Small intestine (tissue), 7 donors: ENCODE results near the gene BRAT1. TPM values are rescaled to one million over a fixed set of nuclear protein-coding genes. Genes with fewer than 3 reads are reported as not detected.
"Not testable (repeated sequence)": the region's sequence is repeated elsewhere in the genome, so short reads cannot be mapped to it uniquely, and the experiment has no call there.

Experiments
- DNase-seq, 2 donors: peaks; one replicate each; pipeline versions ENCODE4 v3.0.0 to v3.0.0-alpha.2; 2013
- FAIRE-seq: peaks from 2 replicates; lab custom pipeline; 2012; peaks lifted over from hg19 to GRCh38; lab: Jason Lieb, UNC
- H3K27ac ChIP-seq, 3 donors: one replicate each; pipeline ENCODE4 v1.5.1; 2013; ENCODE audit warnings: low read length in 2 of 3, mild to moderate bottlenecking in 2 of 3, control low read depth in 1 of 3, inconsistent platforms in 1 of 3, low read depth in 1 of 3, moderate library complexity in 1 of 3
- H3K27me3 ChIP-seq, 3 donors: one replicate each; pipeline ENCODE4 v1.6.1; 2013; ENCODE audit warnings: low read length in 3 of 3, inconsistent platforms in 1 of 3; ENCODE audit not compliant: control insufficient read depth in 3 of 3, insufficient read depth in 3 of 3
- H3K36me3 ChIP-seq, 3 donors: one replicate each; pipeline ENCODE4 v1.6.1; 2013; ENCODE audit warnings: low read length in 3 of 3, inconsistent platforms in 1 of 3, low read depth in 1 of 3, mild to moderate bottlenecking in 1 of 3, moderate library complexity in 1 of 3; ENCODE audit not compliant: control insufficient read depth in 3 of 3, insufficient read depth in 2 of 3
- H3K4me1 ChIP-seq, 3 donors: one replicate each; pipeline ENCODE4 v1.6.1; 2013; ENCODE audit warnings: low read length in 2 of 3, inconsistent platforms in 1 of 3, low read depth in 1 of 3, mild to moderate bottlenecking in 1 of 3, moderate library complexity in 1 of 3; ENCODE audit not compliant: control insufficient read depth in 3 of 3, insufficient read depth in 2 of 3
- H3K4me3 ChIP-seq, 3 donors: one replicate each; pipeline ENCODE4 v1.5.1; 2013; ENCODE audit warnings: low read length in 3 of 3, control low read depth in 1 of 3, inconsistent platforms in 1 of 3, low read depth in 1 of 3, mild to moderate bottlenecking in 1 of 3, moderate library complexity in 1 of 3
- H3K9me3 ChIP-seq, 2 donors: one replicate each; pipeline ENCODE4 v1.6.1; 2013; ENCODE audit warnings: low read depth in 1 of 2, low read length in 1 of 2; ENCODE audit not compliant: control insufficient read depth in 2 of 2, insufficient read depth in 1 of 2
- WGBS, 3 donors: extraction: QIAGEN DNeasy Blood & Tissue Kit; methylation state at CpG; one replicate each; pipeline ENCODE4 v1.1.7; 2013; 5-methylcytosine and 5-hydroxymethylcytosine counted together
- polyA plus RNA-seq, 4 donors: library from polyadenylated mRNA; stranded (reverse) in 3 of 4; unstranded in 1 of 4; fragments of 200-250 nt in 3 of 4; fragments of 120-200 nt in 1 of 4; gene quantifications; one replicate each; pipeline versions ENCODE4 v1.2.1 to v1.2.3, GENCODE V29; 2013
- donor health status: healthy with polysubstance abuse.
- donor health status: control.
- donor health status: control.
- donor health status: Bipolar disorder and iron deficiency.
- donor health status: healthy.

Gene BRAT1
- polyA plus RNA-seq, 4 donors: 25.1 to 40.3 (median 28.2) TPM

GRCh38 chr7:2570021-2570420 lies 14.7 kb upstream of the BRAT1 start:
- no peak overlapping the region for H3K4me3 ChIP-seq
- no peak for FAIRE-seq
- no peaks in the 10 kb centered on the region for H3K9me3 ChIP-seq
- H3K27ac ChIP-seq: no peak overlapping the region
- peaks cover 0 to 34% (median 2%) of the 10 kb centered on the region in 3 donors for H3K4me1 ChIP-seq
- H3K36me3 ChIP-seq: peaks cover 0 to 59% (median 6%) of the 10 kb centered on the region in 3 donors
- WGBS, 3 donors: 83 to 93% (median 89%) methylated on average over 16 of the region's 16 CpGs
- no peaks in the 10 kb centered on the region for H3K27me3 ChIP-seq
- no peak for DNase-seq

- WGBS, 3 donors: 96 to 99% (median 97%) methylated on average over 14 of the region's 14 CpGs
- Histone ChIP-seq H3K27me3 (no peaks in the 10 kb centered on the region), H3K4me3 (no peak overlapping the region), H3K4me1 (peaks cover 0 to 38% (median 2%) of the 10 kb centered on the region in 3 donors), H3K9me3 (no peaks in the 10 kb centered on the region), H3K36me3 (peaks cover 0 to 57% (median 2%) of the 10 kb centered on the region in 3 donors), H3K27ac (no peak overlapping the region)
- DNase-seq (no peak), FAIRE-seq (no peak)
These were observed 14.1 kb upstream of the BRAT1 start for GRCh38 chr7:2569421-2569820.

DNA sequence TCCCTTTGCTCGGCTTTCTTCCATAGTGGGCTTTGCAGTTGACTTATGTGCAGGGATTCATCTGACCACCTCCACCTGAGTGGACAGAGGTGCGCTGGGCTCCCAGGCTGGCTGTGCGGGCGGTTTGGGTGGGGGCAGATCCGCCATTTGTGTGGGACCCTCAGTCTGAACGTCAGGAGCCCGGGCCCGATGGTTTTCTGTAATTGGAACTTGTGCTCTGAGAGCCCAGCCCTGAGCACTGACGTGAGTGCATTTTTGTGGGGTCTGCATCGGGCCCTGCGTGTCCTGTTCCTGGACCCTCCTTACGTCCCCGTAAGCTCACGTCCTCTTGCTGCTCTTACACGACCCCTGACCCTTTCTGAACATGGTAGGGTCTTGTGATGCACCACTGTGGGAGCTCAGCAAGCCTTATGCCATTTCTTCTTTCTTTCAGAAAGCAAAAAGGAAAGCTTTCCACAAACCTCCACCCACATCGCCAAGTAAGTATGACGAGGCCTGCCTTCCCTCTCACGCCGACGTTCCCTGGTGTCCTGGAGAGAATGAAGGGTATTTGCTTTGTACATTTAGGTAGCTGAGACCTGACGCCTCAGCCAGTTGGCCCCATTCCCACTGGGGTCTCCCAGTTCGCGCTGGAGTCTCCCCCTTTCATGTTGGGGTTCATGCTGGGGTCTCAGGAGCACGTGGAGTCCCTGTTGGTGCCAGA lies 13.3 kb upstream of the BRAT1 start:
- no peak for FAIRE-seq
- no peak for DNase-seq
- WGBS, 3 donors: 95 to 96% (median 95%) methylated on average over 24 of the region's 24 CpGs
- peaks cover 0 to 37% (median 2%) of the 10 kb centered on the region in 3 donors for H3K4me1 ChIP-seq
- H3K9me3 ChIP-seq: no peaks in the 10 kb centered on the region
- H3K4me3 ChIP-seq: no peak overlapping the region
- peaks cover 0 to 50% (median 2%) of the 10 kb centered on the region in 3 donors for H3K36me3 ChIP-seq
- H3K27ac ChIP-seq: no peak overlapping the region
- H3K27me3 ChIP-seq: no peaks in the 10 kb centered on the region

DNA sequence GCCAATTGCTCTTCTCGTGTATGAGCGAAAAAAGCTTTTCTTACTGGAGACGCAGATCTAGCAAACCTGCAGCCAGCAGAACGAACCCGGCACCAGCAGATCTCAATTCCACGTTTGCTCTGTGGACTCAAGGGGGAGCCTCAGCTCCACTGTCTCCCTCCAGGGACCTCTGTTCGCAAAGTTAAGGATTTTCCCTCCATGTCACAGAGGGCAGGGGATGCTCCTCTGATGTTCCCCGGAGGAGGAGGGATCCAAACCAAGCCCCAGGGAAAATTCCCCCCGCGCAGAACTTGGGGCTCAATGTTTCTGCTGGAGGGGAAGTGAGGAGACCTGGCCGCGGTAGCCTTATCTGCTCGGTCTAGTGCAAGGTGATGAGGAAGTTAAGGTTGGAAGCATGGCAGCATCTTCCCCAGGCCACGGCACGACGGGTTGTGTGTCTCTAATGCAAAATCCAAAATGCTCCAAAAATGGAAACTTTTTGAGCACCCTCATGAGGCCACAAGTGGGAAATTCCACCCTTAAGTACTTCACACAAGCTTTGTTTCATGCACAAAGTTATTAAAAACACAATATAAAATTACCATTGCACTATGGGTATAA lies 12.5 kb upstream of the BRAT1 start:
- Histone ChIP-seq H3K36me3 (peaks cover 0 to 50% (median 0%) of the 10 kb centered on the region in 3 donors), H3K4me1 (peaks cover 0 to 31% (median 2%) of the 10 kb centered on the region in 3 donors), H3K27ac (no peak overlapping the region), H3K4me3 (no peak overlapping the region), H3K27me3 (no peaks in the 10 kb centered on the region), H3K9me3 (no peaks in the 10 kb centered on the region)
- WGBS, 3 donors: 39 to 57% (median 45%) methylated on average over 16 of the region's 16 CpGs
- DNase-seq: peak; percentile 27 to 48
- no peak for FAIRE-seq

DNA sequence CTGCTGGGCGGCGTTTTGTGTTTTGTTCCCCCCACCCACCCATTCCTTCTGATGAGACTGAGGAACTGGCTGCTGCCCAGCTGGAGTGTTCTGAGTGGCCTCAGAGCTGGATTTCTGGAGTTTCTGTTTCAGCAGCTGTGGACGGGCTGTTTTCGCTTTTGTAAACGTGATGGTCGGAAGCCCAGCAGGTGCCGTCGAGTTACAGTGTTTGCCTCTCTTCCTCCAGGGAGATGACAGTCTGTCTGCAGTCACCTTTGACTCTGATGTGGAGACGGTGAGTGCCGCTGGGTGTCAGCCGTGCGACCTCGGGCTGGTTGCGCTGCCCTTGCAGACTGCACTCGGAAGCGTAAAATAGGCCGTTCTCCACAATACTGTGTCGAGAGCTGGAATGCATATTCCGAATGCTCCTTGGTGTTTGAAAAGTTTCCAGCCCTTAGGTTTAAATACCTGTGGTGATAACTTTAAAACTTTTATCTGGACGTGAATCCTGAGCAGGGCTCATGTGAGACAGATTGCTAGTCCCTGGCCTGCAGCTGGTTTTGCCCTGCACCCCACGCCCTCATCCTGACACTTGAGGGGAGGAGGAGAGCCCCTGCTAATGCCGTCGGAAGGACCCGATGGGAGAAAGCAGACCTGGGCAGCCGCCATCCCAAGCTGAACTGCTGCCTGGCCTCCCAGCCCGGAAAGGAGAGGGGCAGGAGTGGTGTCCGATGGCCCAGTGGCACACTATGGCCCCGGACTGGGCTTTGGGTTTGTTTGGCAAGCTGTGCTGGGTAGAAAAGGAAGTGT lies 11.8 kb upstream of the BRAT1 start:
- Histone ChIP-seq H3K4me3 (no peak overlapping the region), H3K9me3 (no peaks in the 10 kb centered on the region), H3K36me3 (peaks cover 0 to 46% (median 0%) of the 10 kb centered on the region in 3 donors), H3K4me1 (peaks cover 0 to 24% (median 0%) of the 10 kb centered on the region in 3 donors), H3K27ac (no peak overlapping the region), H3K27me3 (no peaks in the 10 kb centered on the region)
- DNase-seq (peak; percentile 37 to 54), FAIRE-seq (no peak)
- 62 to 74% (median 65%) methylated on average over 28 of the region's 28 CpGs for WGBS, 3 donors

DNA sequence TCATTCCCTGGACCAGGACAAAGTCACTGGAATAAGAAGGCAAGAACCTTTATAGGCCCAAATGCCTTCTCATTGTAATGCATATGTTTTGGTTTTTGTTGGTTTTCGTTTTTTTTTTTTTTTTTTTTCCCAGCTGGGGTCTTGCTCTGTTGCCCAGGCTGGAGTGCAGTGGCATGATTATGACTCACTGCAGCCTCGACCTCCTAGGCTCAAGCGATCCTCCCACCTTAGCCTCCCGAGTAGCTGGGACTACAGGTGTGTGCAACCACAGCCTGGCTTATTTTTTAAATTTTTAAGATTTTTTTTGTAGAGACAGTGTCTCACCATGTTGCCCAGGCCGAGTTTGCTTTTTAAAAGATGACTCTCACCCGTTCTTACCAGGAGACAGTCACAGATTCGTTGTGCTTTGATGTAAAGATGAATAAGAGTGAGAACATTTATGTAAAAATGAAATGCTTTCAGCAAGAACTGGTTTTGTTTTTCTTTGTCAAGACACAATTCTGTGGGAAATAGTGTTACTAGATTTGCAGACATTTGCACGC lies 11.1 kb upstream of the BRAT1 start:
- peaks cover 0 to 43% (median 0%) of the 10 kb centered on the region in 3 donors for H3K36me3 ChIP-seq
- 72 to 77% (median 76%) methylated on average over 8 of the region's 8 CpGs for WGBS, 3 donors
- no peaks in the 10 kb centered on the region for H3K27me3 ChIP-seq
- no peak overlapping the region for H3K27ac ChIP-seq
- DNase-seq: no peak
- H3K9me3 ChIP-seq: no peaks in the 10 kb centered on the region
- peaks cover 0 to 20% (median 0%) of the 10 kb centered on the region in 3 donors for H3K4me1 ChIP-seq
- H3K4me3 ChIP-seq: no peak overlapping the region
- FAIRE-seq: no peak

- no peak overlapping the region for H3K4me3 ChIP-seq
- peaks cover 0 to 21% (median 0%) of the 10 kb centered on the region in 3 donors for H3K4me1 ChIP-seq
- H3K36me3 ChIP-seq: peaks cover 0 to 36% (median 0%) of the 10 kb centered on the region in 3 donors
- no peaks in the 10 kb centered on the region for H3K9me3 ChIP-seq
- FAIRE-seq (no peak), DNase-seq (peak; percentile 70 to 84)
- WGBS, 3 donors: 22 to 73% (median 46%) methylated on average over 11 to 12 of the region's 12 CpGs
- no peaks in the 10 kb centered on the region for H3K27me3 ChIP-seq
- peak overlapping the region in 2 of 3 donors; percentile 29 to 31 for H3K27ac ChIP-seq
These were observed 9.7 kb upstream of the BRAT1 start for GRCh38 chr7:2564970-2565540.

- peaks cover 0 to 27% (median 0%) of the 10 kb centered on the region in 3 donors for H3K36me3 ChIP-seq
- H3K9me3 ChIP-seq, H3K4me3 ChIP-seq, H3K27ac ChIP-seq, H3K27me3 ChIP-seq, DNase-seq, FAIRE-seq: not testable (repeated sequence)
- H3K4me1 ChIP-seq: peaks cover 0 to 21% (median 0%) of the 10 kb centered on the region in 3 donors
- WGBS, 3 donors: 93 to 98% (median 94%) methylated on average over 3 of the region's 3 CpGs
These were observed 8.6 kb upstream of the BRAT1 start for GRCh38 chr7:2563955-2564354.
